SK-N-SH (cell line): ENCODE measurements around the gene SLC32A1. TPM values are rescaled to one million over a fixed set of nuclear protein-coding genes. Genes with fewer than 3 reads are reported as not detected.

Experiments
- CTCF ChIA-PET: fragments of 300-600, 350-600 bp; formaldehyde crosslinking; extraction: SDS; loops from one replicate; lab custom pipeline; 2021; lab: Yijun Ruan, JAX
- POLR2A ChIA-PET: fragments of 350-600 bp; sonication (Branson Sonifier 250); formaldehyde crosslinking; extraction: SDS; loops from one replicate; lab custom pipeline; 2020; ENCODE audit warnings: antibody characterized with exemption, inconsistent platforms; lab: Yijun Ruan, JAX
- DNase-seq: peaks from one replicate; pipeline ENCODE4 v3.0.0; 2012
- H2AFZ ChIP-seq: fragments of 200-600 bp; sonication (generic); 2 replicates; pipeline ENCODE4 v1.8.1; 2016; ENCODE audit warnings: antibody characterized with exemption, mild to moderate bottlenecking, low read depth
- H3F3A ChIP-seq: fragments of 200-600 bp; sonication (generic); replicated peaks from 2 replicates; pipeline ENCODE3; 2016; ENCODE audit warnings: antibody characterized with exemption, mild to moderate bottlenecking; ENCODE audit not compliant: insufficient read depth
- H3K27ac ChIP-seq, 2 experiments: fragments of 200-500 bp in 1 of 2; fragments of 200-600 bp in 1 of 2; sonication (Bioruptor generic) in 1 of 2; sonication (generic), shearing (Covaris generic) in 1 of 2; 2 replicates each; pipeline versions ENCODE4 v1.5.1 to v1.6.1; 2014 to 2016; ENCODE audit warnings: low read depth in 2 of 2, inconsistent platforms in 1 of 2, low read length in 1 of 2, mild to moderate bottlenecking in 1 of 2, mixed read lengths in 1 of 2
- H3K27me3 ChIP-seq: fragments of 200-600 bp; sonication (generic), shearing (Covaris generic); 2 replicates; pipeline ENCODE4 v1.6.1; 2016; ENCODE audit warnings: mixed run types; ENCODE audit not compliant: insufficient read depth
- H3K36me3 ChIP-seq, 2 experiments: fragments of 200-500 bp in 1 of 2; fragments of 200-600 bp in 1 of 2; sonication (Bioruptor generic) in 1 of 2; sonication (generic) in 1 of 2; replicated peaks in 1 of 2; 2 replicates each; pipeline versions ENCODE3 to v1.5.1; 2014 to 2016; ENCODE audit warnings: low read length in 1 of 2, mild to moderate bottlenecking in 1 of 2; ENCODE audit not compliant: insufficient read depth in 2 of 2, control insufficient read depth in 1 of 2
- H3K4me1 ChIP-seq, 2 experiments: fragments of 200-500 bp in 1 of 2; fragments of 200-600 bp in 1 of 2; sonication (Bioruptor generic) in 1 of 2; sonication (generic), shearing (Covaris generic) in 1 of 2; 2 replicates each; pipeline versions ENCODE4 v1.5.1 to v1.6.1; 2014 to 2016; ENCODE audit warnings: low read depth in 1 of 2, low read length in 1 of 2, mixed run types in 1 of 2; ENCODE audit not compliant: insufficient read depth in 2 of 2, control insufficient read depth in 1 of 2
- H3K4me2 ChIP-seq: fragments of 200-600 bp; sonication (generic), shearing (Covaris generic); 2 replicates; pipeline ENCODE4 v1.6.1; 2017; ENCODE audit warnings: mixed run types
- H3K4me3 ChIP-seq, 2 experiments: fragments of 200-500 bp in 1 of 2; fragments of 200-600 bp in 1 of 2; sonication (Bioruptor generic) in 1 of 2; sonication (generic), shearing (Covaris generic) in 1 of 2; 2 replicates each; pipeline versions ENCODE4 v1.5.1 to v1.8.1; 2014 to 2016; ENCODE audit warnings: low read depth in 2 of 2, inconsistent platforms in 1 of 2, low read length in 1 of 2, mild to moderate bottlenecking in 1 of 2, mixed read lengths in 1 of 2, moderate library complexity in 1 of 2
- H3K79me2 ChIP-seq: fragments of 200-600 bp; sonication (generic); 2 replicates; pipeline ENCODE4 v1.8.1; 2017; ENCODE audit warnings: mild to moderate bottlenecking; ENCODE audit not compliant: insufficient read depth
- H3K9ac ChIP-seq: fragments of 200-600 bp; sonication (generic); 2 replicates; pipeline ENCODE4 v1.6.1; 2017; ENCODE audit warnings: mixed run types
- H3K9me2 ChIP-seq: fragments of 200-600 bp; sonication (generic); 2 replicates; pipeline ENCODE4 v1.6.1; 2017; ENCODE audit warnings: mixed run types
- H3K9me3 ChIP-seq: fragments of 200-600 bp; sonication (generic); 2 replicates; pipeline ENCODE4 v1.6.1; 2017; ENCODE audit warnings: mixed run types, mild to moderate bottlenecking, moderate library complexity
- H4K20me1 ChIP-seq: fragments of 200-600 bp; sonication (generic); 2 replicates; pipeline ENCODE4 v1.6.1; 2017; ENCODE audit warnings: mild to moderate bottlenecking, mixed run types; ENCODE audit not compliant: insufficient read depth
- CHD2 ChIP-seq: fragments of 150-350 bp; IDR thresholded peaks from 2 replicates; pipeline ENCODE4 v1.6.1; 2018; ENCODE audit warnings: low read length; ENCODE audit not compliant: partially characterized antibody
- CTCF ChIP-seq: fragments of 200-600 bp; sonication (generic); IDR thresholded peaks from 2 replicates; pipeline ENCODE4 v1.6.1; 2017; ENCODE audit warnings: antibody characterized with exemption, mild to moderate bottlenecking, moderate library complexity
- EP300 ChIP-seq, 2 experiments: IDR thresholded peaks; 2 replicates each; pipeline versions ENCODE4 v1.4.0 to v1.6.1; 2012; ENCODE audit warnings: borderline replicate concordance in 1 of 2, low read depth in 1 of 2, low read length in 1 of 2
- FOXM1 ChIP-seq: IDR thresholded peaks from 2 replicates; pipeline ENCODE4 v1.4.0; 2012; ENCODE audit warnings: low read depth, mild to moderate bottlenecking
- GABPA ChIP-seq: IDR thresholded peaks from 2 replicates; pipeline ENCODE4 v1.4.0; 2012; ENCODE audit warnings: low read depth, mild to moderate bottlenecking
- MAX ChIP-seq: IDR thresholded peaks from 2 replicates; pipeline ENCODE4 v1.4.0; 2012; ENCODE audit warnings: low read depth
- MEF2A ChIP-seq: IDR thresholded peaks from 2 replicates; pipeline ENCODE4 v1.4.0; 2012; ENCODE audit warnings: low read depth, borderline replicate concordance
- NRF1 ChIP-seq: IDR thresholded peaks from 2 replicates; pipeline ENCODE4 v1.6.1; 2012; ENCODE audit warnings: low read depth, mild to moderate bottlenecking, low read length
- PBX3 ChIP-seq: IDR thresholded peaks from 2 replicates; pipeline ENCODE4; 2012
- POLR2AphosphoS5 ChIP-seq: IDR thresholded peaks from 2 replicates; pipeline ENCODE4 v1.6.1; 2012; ENCODE audit warnings: low read depth, low read length
- RAD21 ChIP-seq: IDR thresholded peaks from 2 replicates; pipeline ENCODE4 v1.6.1; 2012; ENCODE audit warnings: mild to moderate bottlenecking, low read length
- RCOR1 ChIP-seq: fragments of 150-350 bp; IDR thresholded peaks from 2 replicates; pipeline ENCODE4 v1.6.1; 2017; ENCODE audit warnings: antibody characterized with exemption, low read length
- RFX5 ChIP-seq: IDR thresholded peaks from 2 replicates; pipeline ENCODE4 v1.6.1; 2012; ENCODE audit warnings: mild to moderate bottlenecking, improper control_type of control experiment, low read length
- SMC3 ChIP-seq: IDR thresholded peaks from 2 replicates; pipeline ENCODE4 v1.6.1; 2012; ENCODE audit warnings: low read depth, low read length, improper control_type of control experiment
- TAF1 ChIP-seq: IDR thresholded peaks from 2 replicates; pipeline ENCODE4 v1.6.1; 2012; ENCODE audit warnings: low read depth, mild to moderate bottlenecking, low read length, moderate library complexity, borderline replicate concordance
- TCF12 ChIP-seq: IDR thresholded peaks from 2 replicates; pipeline ENCODE4 v1.4.0; 2012
- TEAD4 ChIP-seq: IDR thresholded peaks from 2 replicates; pipeline ENCODE4 v1.4.0; 2012; ENCODE audit warnings: mild to moderate bottlenecking, borderline replicate concordance; ENCODE audit not compliant: insufficient read depth
- YY1 ChIP-seq: IDR thresholded peaks from 2 replicates; pipeline ENCODE4 v1.4.0; 2012; ENCODE audit warnings: low read depth, mild to moderate bottlenecking
- WGBS: methylation state at CpG from one replicate; pipeline ENCODE4 v1.1.6; 2017; ENCODE audit warnings: low lambda C conversion rate; 5-methylcytosine and 5-hydroxymethylcytosine counted together
- polyA plus RNA-seq, 3 experiments: library from polyadenylated mRNA; depleted of rRNA; stranded (reverse); fragments of >200 nt; gene quantifications; 2 replicates each; pipeline ENCODE4 v1.2.3, GENCODE V29; 2012
- TF ChIP-seq, protein P1 (sequence below): IDR thresholded peaks from 2 replicates; pipeline ENCODE4 v1.6.1; 2012; ENCODE audit warnings: mild to moderate bottlenecking, low read depth, low read length, moderate library complexity

SLC32A1 gene
- polyA plus RNA-seq, 1 of the 3 experiments (the other 2 are of a cell fraction): not detected

DNA sequence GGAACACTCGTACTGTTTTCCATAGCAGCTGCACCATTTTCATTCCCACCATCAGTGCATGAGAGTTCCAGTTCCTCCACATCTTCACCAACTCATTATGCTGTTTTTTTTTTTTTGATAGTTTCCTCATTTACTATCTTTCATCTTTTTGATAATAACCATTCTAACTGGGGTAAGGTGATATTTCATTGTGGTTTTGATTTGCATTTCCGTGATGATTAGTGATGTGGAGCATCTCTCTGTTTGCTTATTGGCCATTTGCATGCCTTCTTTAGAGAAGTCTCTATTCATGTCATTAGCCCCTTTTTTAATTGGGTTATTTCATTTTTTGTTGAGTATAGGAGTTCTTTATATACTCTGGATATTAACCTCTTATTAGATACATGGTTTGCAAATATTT, 49.9 kb downstream of the SLC32A1 start:
- Histone ChIP-seq H3K9me2 (no peaks in the 10 kb centered on the region), H2AFZ (no peak overlapping the region), H3K27ac (no peak overlapping the region), H3K4me1 (no peaks in the 10 kb centered on the region), H3K4me2 (no peak overlapping the region), H3K79me2 (no peaks in the 10 kb centered on the region), H3K4me3 (no peak overlapping the region), H3K9me3 (no peaks in the 10 kb centered on the region), H3K9ac (no peak overlapping the region), H3F3A (no peaks in the 10 kb centered on the region), H4K20me1 (no peaks in the 10 kb centered on the region), H3K36me3 (peaks cover 27 to 45% of the 10 kb centered on the region in 2 experiments), H3K27me3 (no peaks in the 10 kb centered on the region)
- ChIA-PET POLR2A (no interaction called here), CTCF (no interaction called here)
- DNase-seq: no peak
- 86% methylated on average over 2 of the region's 2 CpGs for WGBS
- TF ChIP-seq SMC3 (no peak), FOXM1 (no peak), TEAD4 (no peak), GABPA (no peak), NRF1 (no peak), RCOR1 (no peak), CHD2 (no peak), MEF2A (no peak), YY1 (no peak)
- TF ChIP-seq, protein P1, sequence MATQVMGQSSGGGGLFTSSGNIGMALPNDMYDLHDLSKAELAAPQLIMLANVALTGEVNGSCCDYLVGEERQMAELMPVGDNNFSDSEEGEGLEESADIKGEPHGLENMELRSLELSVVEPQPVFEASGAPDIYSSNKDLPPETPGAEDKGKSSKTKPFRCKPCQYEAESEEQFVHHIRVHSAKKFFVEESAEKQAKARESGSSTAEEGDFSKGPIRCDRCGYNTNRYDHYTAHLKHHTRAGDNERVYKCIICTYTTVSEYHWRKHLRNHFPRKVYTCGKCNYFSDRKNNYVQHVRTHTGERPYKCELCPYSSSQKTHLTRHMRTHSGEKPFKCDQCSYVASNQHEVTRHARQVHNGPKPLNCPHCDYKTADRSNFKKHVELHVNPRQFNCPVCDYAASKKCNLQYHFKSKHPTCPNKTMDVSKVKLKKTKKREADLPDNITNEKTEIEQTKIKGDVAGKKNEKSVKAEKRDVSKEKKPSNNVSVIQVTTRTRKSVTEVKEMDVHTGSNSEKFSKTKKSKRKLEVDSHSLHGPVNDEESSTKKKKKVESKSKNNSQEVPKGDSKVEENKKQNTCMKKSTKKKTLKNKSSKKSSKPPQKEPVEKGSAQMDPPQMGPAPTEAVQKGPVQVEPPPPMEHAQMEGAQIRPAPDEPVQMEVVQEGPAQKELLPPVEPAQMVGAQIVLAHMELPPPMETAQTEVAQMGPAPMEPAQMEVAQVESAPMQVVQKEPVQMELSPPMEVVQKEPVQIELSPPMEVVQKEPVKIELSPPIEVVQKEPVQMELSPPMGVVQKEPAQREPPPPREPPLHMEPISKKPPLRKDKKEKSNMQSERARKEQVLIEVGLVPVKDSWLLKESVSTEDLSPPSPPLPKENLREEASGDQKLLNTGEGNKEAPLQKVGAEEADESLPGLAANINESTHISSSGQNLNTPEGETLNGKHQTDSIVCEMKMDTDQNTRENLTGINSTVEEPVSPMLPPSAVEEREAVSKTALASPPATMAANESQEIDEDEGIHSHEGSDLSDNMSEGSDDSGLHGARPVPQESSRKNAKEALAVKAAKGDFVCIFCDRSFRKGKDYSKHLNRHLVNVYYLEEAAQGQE: no peak

DNA sequence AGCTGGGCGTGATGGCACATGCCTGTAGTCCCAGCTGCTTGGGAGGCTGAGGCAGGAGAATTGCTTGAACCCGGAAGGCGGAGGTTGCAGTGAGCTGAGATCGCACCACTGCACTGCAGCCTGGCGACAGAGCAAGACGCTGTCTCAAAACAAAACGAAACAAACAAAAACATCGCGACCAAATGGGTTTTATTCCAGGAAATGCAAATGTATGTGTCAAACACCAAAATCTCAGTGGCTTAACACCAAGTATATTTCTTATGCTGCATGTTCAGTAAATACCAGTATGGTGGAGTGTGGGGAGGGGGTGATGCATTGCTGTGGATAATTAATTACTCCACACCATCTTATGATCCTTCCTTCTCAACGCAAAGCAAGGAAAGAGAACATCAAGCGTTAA, 52.1 kb downstream of the SLC32A1 start:
- no peak for DNase-seq
- Histone ChIP-seq H2AFZ (no peak overlapping the region), H3K4me1 (no peaks in the 10 kb centered on the region), H3K36me3 (peaks cover 27% of the 10 kb centered on the region in 2 experiments), H3K27me3 (no peaks in the 10 kb centered on the region), H3K79me2 (no peaks in the 10 kb centered on the region), H3K4me3 (no peak overlapping the region), H3F3A (no peaks in the 10 kb centered on the region), H3K27ac (no peak overlapping the region), H3K9me3 (no peaks in the 10 kb centered on the region), H3K4me2 (no peak overlapping the region), H3K9ac (no peak overlapping the region), H4K20me1 (no peaks in the 10 kb centered on the region), H3K9me2 (no peaks in the 10 kb centered on the region)
- 97% methylated on average over 11 of the region's 11 CpGs for WGBS
- CTCF ChIA-PET: interaction anchor here (1.5 to 1.6 kb wide), 2 partner anchors 117 to 131 kb away, joined by 4 to 5 read pairs; no protein-coding TSS in a partner anchor
- TF ChIP-seq CTCF (no peak), TCF12 (no peak), POLR2AphosphoS5 (no peak), TAF1 (no peak), RAD21 (no peak), NRF1 (no peak), PBX3 (no peak), MAX (no peak), EP300 (IDR thresholded peaks at IDR 0.05; ENCODE audit: borderline replicate concordance in 1 of 2, low read depth in 1 of 2, low read length in 1 of 2) (no peak), RFX5 (no peak)
- POLR2A ChIA-PET: no interaction called here
